Diencephalon (tissue), 1 donor: ENCODE measurements around the gene OS9. TPM values are rescaled to one million over a fixed set of nuclear protein-coding genes. Genes with fewer than 3 reads are reported as not detected.

Experiments used
- total RNA-seq: library from RNA; depleted of rRNA; stranded (reverse); fragments of >200 nt; gene quantifications from one replicate; pipeline ENCODE4 v1.2.3, GENCODE V29; 2014

OS9 gene, protein sequence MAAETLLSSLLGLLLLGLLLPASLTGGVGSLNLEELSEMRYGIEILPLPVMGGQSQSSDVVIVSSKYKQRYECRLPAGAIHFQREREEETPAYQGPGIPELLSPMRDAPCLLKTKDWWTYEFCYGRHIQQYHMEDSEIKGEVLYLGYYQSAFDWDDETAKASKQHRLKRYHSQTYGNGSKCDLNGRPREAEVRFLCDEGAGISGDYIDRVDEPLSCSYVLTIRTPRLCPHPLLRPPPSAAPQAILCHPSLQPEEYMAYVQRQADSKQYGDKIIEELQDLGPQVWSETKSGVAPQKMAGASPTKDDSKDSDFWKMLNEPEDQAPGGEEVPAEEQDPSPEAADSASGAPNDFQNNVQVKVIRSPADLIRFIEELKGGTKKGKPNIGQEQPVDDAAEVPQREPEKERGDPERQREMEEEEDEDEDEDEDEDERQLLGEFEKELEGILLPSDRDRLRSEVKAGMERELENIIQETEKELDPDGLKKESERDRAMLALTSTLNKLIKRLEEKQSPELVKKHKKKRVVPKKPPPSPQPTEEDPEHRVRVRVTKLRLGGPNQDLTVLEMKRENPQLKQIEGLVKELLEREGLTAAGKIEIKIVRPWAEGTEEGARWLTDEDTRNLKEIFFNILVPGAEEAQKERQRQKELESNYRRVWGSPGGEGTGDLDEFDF
- total RNA-seq: 131 TPM

DNA sequence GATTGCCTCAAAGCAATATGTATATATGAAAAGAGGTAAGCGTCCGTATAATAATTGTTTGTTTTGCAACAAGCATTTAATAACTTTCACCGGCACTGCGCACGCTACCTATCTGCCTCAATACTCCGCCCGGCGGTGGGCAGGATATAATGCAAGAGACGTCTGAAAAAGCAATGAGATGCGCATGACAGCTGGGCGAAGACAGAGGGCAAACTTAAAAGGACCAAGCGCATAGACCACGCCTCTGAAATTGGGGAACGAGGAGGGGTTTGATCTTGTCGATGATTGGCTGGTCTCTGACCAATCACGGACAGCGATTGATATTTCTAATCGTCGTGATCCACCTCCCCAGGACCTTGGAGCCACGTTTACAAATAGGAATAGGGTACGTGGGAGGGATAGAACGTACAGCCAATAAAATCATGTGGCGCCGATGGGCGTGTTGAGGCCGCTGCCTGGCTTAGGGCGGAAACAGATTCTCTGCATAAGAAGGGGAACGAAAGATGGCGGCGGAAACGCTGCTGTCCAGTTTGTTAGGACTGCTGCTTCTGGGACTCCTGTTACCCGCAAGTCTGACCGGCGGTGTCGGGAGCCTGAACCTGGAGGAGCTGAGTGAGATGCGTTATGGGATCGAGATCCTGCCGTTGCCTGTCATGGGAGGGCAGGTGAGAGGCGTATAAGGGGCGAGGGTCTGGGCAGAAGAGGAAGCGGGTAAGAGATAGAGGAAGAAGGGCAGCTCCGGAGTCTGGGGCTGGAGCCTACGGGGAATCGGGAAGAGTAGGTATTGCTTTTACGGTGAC lies at the start of gene OS9:
OS9 (plus strand) TSS at position 474 of the 800 bp plus-strand sequence; CDS start at position 504, 30 bp downstream.

DNA sequence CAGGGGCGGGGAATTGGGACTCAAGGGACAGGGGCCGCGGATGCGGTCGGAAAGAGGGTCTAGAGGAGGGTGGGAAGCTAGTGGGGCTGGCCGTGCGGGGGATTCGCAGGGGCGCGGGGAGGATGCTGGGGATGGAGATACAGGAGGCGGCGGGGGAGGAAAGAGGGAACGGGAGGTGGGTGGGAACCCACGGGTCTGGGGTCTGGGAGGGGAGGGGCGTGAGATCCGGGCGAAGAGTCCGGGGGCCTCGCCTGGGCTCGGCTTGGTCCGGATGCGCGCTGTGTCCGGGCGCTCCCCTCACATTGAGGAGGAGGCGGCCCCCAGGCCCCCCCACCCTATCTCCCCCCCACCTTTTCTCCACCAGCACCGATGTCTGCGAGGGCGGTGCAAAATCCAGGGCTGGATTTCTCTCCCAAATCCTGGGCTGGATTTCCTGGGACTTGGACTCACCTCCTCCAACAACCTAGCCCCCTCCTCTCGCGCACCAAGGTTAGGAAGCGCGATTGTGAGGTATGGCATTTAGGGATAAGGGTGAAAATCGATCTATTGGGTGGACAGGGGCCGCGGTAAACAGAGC lies 44.8 kb downstream of the OS9 start, which contains the start of gene AGAP2:
AGAP2 (minus strand) TSS at position 82 of the 577 bp plus-strand sequence. CDS start 496 bp downstream, outside the sequence.

DNA sequence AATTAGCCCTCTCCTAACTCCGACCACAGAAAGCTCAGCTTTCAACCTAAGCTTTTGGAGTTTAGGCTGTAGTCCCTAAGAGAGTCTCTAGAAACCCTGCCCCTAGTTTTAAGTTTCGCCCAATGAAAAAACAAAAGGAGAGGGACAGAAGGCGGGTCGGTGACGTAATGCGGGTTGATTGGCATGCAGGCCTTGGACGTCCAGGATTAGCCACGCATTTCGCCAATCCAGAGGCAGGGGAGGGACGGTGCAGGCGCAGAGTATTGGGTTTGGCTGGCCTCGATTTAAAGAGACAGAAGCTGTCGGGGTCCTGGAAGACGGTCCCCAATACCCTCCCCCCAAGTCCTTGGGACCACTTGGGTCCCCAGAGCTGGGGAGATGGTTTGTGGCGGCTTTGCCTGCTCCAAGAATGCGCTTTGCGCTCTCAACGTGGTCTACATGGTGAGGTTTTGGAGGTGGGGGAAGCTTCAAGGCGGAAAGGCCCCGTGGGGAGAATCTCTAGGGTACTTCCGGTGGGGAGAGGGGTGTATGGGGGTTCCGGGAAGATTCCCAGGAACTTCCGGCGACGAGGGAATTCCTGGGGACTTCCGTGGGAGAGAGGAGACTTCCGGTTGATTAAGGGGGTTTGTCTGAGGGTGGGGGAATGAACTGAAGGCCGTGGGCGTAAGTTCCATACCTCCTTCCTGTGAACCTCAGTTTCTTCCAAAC lies 51.0 kb downstream of the OS9 start, which contains the start of gene TSPAN31:
TSPAN31 (plus strand) TSS at position 263 of the 708 bp plus-strand sequence; CDS start at position 379, 116 bp downstream.

DNA sequence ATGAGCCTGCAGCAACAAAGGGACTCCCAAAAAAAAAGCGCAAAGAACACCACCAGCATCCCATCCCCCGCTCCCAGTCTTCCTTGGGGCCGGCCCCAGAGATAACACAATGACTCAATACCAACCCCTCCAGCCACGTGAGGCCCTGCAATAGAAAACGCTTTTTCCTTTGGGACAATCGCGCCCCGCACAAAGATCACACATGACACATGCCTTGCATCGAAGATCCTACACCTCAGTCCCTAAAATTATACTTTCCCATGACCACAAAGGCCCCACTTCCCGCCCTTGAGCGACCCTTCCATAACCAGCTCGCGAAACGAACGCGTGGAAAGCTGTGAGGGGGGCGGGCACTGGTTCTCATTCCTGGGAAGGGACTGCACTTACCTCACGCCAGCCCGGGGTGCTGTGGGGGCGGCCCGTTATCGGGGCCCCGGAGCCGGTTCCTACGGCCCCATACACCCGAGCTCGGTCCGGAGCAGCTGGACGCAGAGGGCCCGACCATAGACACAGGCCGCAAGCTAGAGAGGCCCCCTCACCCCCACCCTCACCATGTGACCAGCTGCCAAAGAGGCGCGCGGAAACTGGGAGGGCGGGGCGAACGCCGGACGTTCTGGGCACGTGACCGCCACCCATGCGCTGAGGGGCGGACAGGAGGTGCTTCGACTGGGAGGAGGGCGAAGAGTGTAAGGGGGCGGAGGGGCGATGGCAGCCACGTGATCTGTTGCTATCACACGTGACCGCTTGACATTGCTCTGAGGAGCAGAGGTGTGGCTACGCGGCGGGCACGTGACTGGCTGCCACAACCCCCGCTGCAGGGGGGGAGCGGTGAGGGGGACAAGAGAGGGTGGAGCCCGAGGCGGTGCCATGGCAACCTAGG lies 58.1 kb downstream of the OS9 start, which contains the start of gene CDK4:
CDK4 (minus strand) TSS at position 523 of the 880 bp plus-strand sequence. CDS start 593 bp downstream, outside the sequence.

DNA sequence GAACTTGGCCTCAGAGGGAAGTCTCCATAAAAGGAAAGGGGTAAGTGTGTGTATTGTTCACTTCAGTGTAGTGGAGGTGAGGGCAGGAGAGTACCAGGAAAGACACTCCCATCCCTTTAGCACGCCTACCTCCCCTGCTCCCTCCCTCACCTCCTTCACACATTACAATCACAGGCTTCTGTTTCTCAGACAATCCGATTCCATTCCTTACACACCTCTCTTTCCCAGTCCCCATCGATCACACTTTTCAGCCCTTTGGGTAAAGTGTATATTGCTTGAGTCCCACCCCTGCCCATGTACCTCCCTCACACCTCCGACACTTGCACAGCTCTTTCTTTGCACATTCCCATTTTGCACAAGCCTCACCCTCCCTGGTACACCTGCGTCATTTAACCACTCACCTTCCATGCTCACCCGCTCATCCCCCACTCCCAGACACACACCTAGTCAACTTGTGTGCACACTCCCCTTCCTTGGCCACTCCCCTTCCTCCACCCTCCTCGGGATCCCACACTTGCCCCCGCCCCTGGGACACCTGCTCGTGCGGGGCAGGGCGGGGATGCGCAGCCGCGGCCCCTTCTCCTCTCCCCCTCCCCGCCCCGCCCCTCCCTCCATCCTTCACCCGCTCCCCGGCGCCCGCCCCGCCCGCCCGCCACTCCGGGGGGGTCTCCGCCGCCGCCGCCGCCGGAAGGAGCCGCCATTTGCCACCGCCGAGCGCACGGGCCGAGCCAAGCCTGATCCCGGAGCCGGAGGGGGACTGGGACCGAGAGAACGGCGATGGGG lies 60.7 kb downstream of the OS9 start, which contains the start of gene MARCHF9:
MARCHF9 (plus strand) TSS at position 693 of the 783 bp plus-strand sequence. CDS start 426 bp downstream, outside the sequence.

DNA sequence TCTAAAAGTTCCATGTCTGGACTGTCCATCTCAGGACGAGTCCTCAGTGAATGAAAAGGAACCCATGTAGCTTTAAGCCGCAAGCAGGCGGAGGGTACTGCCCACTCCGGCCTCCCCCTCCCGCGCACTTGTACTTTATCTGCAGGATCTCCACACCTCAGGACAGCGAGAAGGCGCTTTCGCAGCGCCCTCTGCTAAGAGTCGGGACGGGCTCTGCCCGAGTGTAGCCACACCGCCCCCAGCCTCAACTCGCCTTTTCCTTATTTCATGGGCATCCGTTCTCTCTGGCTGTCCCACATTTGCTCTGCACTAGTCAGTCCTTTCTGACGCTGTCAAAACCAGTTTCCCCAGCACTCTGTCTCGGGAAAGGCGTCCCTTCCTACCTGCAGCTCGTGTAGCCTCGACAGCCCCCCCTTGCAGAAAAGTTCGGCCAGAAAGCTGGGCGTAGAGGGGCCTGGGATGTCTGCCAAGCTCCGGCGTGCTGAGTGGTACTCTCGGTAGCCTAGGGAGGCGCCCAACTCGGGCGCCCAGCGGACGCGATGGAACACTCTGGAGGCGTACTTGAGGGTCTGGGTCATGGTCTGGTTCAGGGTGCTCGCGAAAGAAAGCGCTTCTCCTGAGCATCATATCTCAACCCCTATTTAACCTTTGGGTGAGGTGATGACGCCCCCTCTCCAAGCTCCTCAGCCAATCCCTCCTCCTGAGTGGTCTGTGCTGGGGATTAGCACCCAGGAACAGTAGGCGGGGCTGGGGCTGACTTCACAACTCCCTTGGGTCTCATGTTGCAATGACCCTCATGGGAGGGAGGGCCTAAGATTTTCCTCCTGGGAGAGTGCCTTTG lies 72.8 kb downstream of the OS9 start, which contains the start of gene CYP27B1:
CYP27B1 (minus strand) TSS at position 615 of the 841 bp plus-strand sequence; CDS start at position 578, 37 bp downstream.

Other genes starting within 250 kb of the OS9 start
- not detected for gene INHBE, start 238.8 kb upstream of the OS9 start, total RNA-seq
- gene GLI1, start 234.3 kb upstream of the OS9 start, total RNA-seq: 1.6 TPM
- 2.1 TPM for gene ARHGAP9, start 214.3 kb upstream of the OS9 start, total RNA-seq
- gene MARS1, start 206.1 kb upstream of the OS9 start, total RNA-seq: 112 TPM
- gene DDIT3, start 173.6 kb upstream of the OS9 start, total RNA-seq: 8.5 TPM
- 4.2 TPM for gene MBD6, start 171.3 kb upstream of the OS9 start, total RNA-seq
- 127 TPM for gene DCTN2, start 146.9 kb upstream of the OS9 start, total RNA-seq
- gene KIF5A, start 144.1 kb upstream of the OS9 start, total RNA-seq: 114 TPM
- gene PIP4K2C, start 102.9 kb upstream of the OS9 start, total RNA-seq: 19.6 TPM
- 58.1 TPM for gene DTX3, start 89.3 kb upstream of the OS9 start, total RNA-seq
- gene ARHGEF25, start 82.7 kb upstream of the OS9 start, total RNA-seq: 22.4 TPM
- 47.5 TPM for gene B4GALNT1, start 60.9 kb upstream of the OS9 start, total RNA-seq
- gene AGAP2, start 44.6 kb downstream of the OS9 start, total RNA-seq: 55.6 TPM
- 52.6 TPM for gene TSPAN31, start 50.9 kb downstream of the OS9 start, total RNA-seq
- 60.4 TPM for gene CDK4, start 58.2 kb downstream of the OS9 start, total RNA-seq
- 21.7 TPM for gene MARCHF9, start 61.0 kb downstream of the OS9 start, total RNA-seq
- not detected for gene CYP27B1, start 72.9 kb downstream of the OS9 start, total RNA-seq
- gene METTL1, start 78.0 kb downstream of the OS9 start, total RNA-seq: 4.2 TPM
- 2.8 TPM for gene EEF1AKMT3, start 78.5 kb downstream of the OS9 start, total RNA-seq
- 28.6 TPM for gene TSFM, start 88.7 kb downstream of the OS9 start, total RNA-seq
- 1.8 TPM for gene AVIL, start 124.6 kb downstream of the OS9 start, total RNA-seq
- 31.8 TPM for gene CTDSP2, start 152.6 kb downstream of the OS9 start, total RNA-seq
- 8.5 TPM for gene ATP23, start 247.4 kb downstream of the OS9 start, total RNA-seq